GM12878 (cell line): Measurements from ENCODE around the gene LCP1. TPM values are rescaled to one million over a fixed set of nuclear protein-coding genes. Genes with fewer than 3 reads are reported as not detected.

Experiments
- ATAC-seq: fragments of 200-7000 bp; cut with Tn5 transposase; 3 replicates; pipeline ENCODE4 v1.9.1; 2020; ENCODE audit warnings: mild to moderate bottlenecking, moderate library complexity
- Bru-seq: library from RNA; stranded (reverse); fragments of 400-500 nt; gene quantifications from one replicate; lab custom pipeline; 2021; lab: Mats Ljungman, UMichigan
- BruChase-seq, 2 experiments: library from RNA; stranded (reverse); fragments of 400-500 nt; gene quantifications; one replicate each; lab custom pipeline; 2021; lab: Mats Ljungman, UMichigan
- BruUV-seq: library from RNA; stranded (reverse); fragments of 400-500 nt; replicated peaks from 2 replicates; lab custom pipeline; 2021; lab: Mats Ljungman, UMichigan
- CTCF ChIA-PET: fragments of 300-600 bp; sonication (Branson Sonifier 250); formaldehyde crosslinking; extraction: SDS; loops from one replicate; lab custom pipeline; 2021; ENCODE audit warnings: inconsistent platforms; lab: Yijun Ruan, JAX
- POLR2A ChIA-PET: fragments of 350-600 bp; formaldehyde crosslinking; extraction: SDS; loops from one replicate; lab custom pipeline; 2021; ENCODE audit warnings: inconsistent platforms; lab: Charles Lee
- RAD21 ChIA-PET: fragments of 300-600 bp; sonication (Branson Sonifier 250); formaldehyde crosslinking; loops from one replicate; lab custom pipeline; 2023; ENCODE audit warnings: antibody characterized with exemption; ENCODE audit not compliant: unreplicated experiment; lab: Charles Lee
- SMC1A ChIA-PET: fragments of 300-600 bp; sonication (Branson Sonifier 250); formaldehyde crosslinking; loops from one replicate; lab custom pipeline; 2023; ENCODE audit not compliant: unreplicated experiment, uncharacterized antibody; lab: Charles Lee
- DNase-seq: peaks from one replicate; pipeline ENCODE4 v3.0.0-alpha.2; 2011; ENCODE audit warnings: low read depth, low spot score
- FAIRE-seq: peaks from 3 replicates; lab custom pipeline; 2011; peaks lifted over from hg19 to GRCh38; lab: Jason Lieb, UNC
- H2AFZ ChIP-seq: 2 replicates; pipeline ENCODE4 v1.6.0; 2011; ENCODE audit warnings: low read depth, low read length, control low read depth; ENCODE audit not compliant: control insufficient read depth
- H3K27ac ChIP-seq: 2 replicates; pipeline ENCODE4 v1.5.1; 2011; ENCODE audit warnings: control low read depth; ENCODE audit not compliant: control insufficient read depth, insufficient read depth
- H3K27me3 ChIP-seq, 2 experiments: replicated peaks in 1 of 2; 2 replicates each; pipeline versions ENCODE4 v1.6.0 to v1.6.1; 2011; ENCODE audit warnings: low read length in 1 of 2; ENCODE audit not compliant: control insufficient read depth in 2 of 2, insufficient read depth in 2 of 2
- H3K36me3 ChIP-seq, 2 experiments: 2 replicates each; pipeline ENCODE4 v1.5.1; 2011; ENCODE audit warnings: low read length in 1 of 2; ENCODE audit not compliant: control insufficient read depth in 2 of 2, insufficient read depth in 2 of 2
- H3K4me1 ChIP-seq: 2 replicates; pipeline ENCODE4 v1.6.1; 2011; ENCODE audit warnings: mild to moderate bottlenecking, low read length, moderate library complexity, mixed read lengths; ENCODE audit not compliant: control insufficient read depth, insufficient read depth
- H3K4me2 ChIP-seq: 2 replicates; pipeline ENCODE4 v1.6.0; 2011; ENCODE audit warnings: control low read depth; ENCODE audit not compliant: control insufficient read depth, insufficient read depth
- H3K4me3 ChIP-seq: fragments of 200-600 bp; sonication (generic); 2 replicates; pipeline ENCODE4 v1.5.1; 2016
- H3K79me2 ChIP-seq: 2 replicates; pipeline ENCODE4 v1.6.0; 2011; ENCODE audit warnings: low read length; ENCODE audit not compliant: control insufficient read depth, insufficient read depth
- H3K9ac ChIP-seq: 2 replicates; pipeline ENCODE4 v1.8.0; 2011; ENCODE audit warnings: low read length, control low read depth, mixed read lengths; ENCODE audit not compliant: control insufficient read depth, insufficient read depth
- H3K9me3 ChIP-seq: replicated peaks from 3 replicates; pipeline ENCODE4 v1.5.1; 2011; ENCODE audit warnings: mild to moderate bottlenecking, low read length; ENCODE audit not compliant: control insufficient read depth, insufficient read depth
- H4K20me1 ChIP-seq: 2 replicates; pipeline ENCODE4 v1.6.0; 2011; ENCODE audit not compliant: control insufficient read depth, insufficient read depth
- ASH2L ChIP-seq: fragments of 300-600, 200-600 bp; sonication (generic); IDR thresholded peaks from 2 replicates; pipeline ENCODE4 v1.6.1; 2017; ENCODE audit warnings: low read depth, mild to moderate bottlenecking, borderline replicate concordance
- CEBPZ ChIP-seq: fragments of 150-350 bp; IDR thresholded peaks from 2 replicates; pipeline ENCODE4 v1.6.1; 2016; ENCODE audit warnings: low read depth, low read length
- HDAC6 ChIP-seq: fragments of 200-600 bp; sonication (generic); IDR thresholded peaks from one replicate; pipeline ENCODE4 v1.8.0; 2017; ENCODE audit warnings: antibody characterized with exemption; ENCODE audit not compliant: unreplicated experiment
- KLF5 ChIP-seq: fragments of 450-650 bp; IDR thresholded peaks from 2 replicates; pipeline ENCODE4 v1.6.1; 2014; ENCODE audit warnings: mild to moderate bottlenecking; ENCODE audit not compliant: partially characterized antibody
- PML ChIP-seq: IDR thresholded peaks from 2 replicates; pipeline ENCODE4 v1.6.1; 2012; ENCODE audit warnings: low read length, inconsistent platforms
- POLR2AphosphoS5 ChIP-seq: IDR thresholded peaks from 2 replicates; pipeline ENCODE4 v1.6.1; 2011; ENCODE audit warnings: mild to moderate bottlenecking, low read length, inconsistent platforms
- SPI1 ChIP-seq: IDR thresholded peaks from 2 replicates; pipeline ENCODE4 v1.6.1; 2011; ENCODE audit warnings: low read depth, mild to moderate bottlenecking, low read length, moderate library complexity, borderline replicate concordance; ENCODE audit not compliant: insufficient read depth
- TCF3 ChIP-seq: IDR thresholded peaks from 2 replicates; pipeline ENCODE4 v1.6.1; 2012; ENCODE audit warnings: low read depth, mild to moderate bottlenecking, low read length, borderline replicate concordance; ENCODE audit not compliant: insufficient read depth
- ZNF217 ChIP-seq: fragments of 450-650 bp; IDR thresholded peaks from 2 replicates; pipeline ENCODE4 v1.6.1; 2017; ENCODE audit warnings: antibody characterized with exemption, mild to moderate bottlenecking
- ZNF384 ChIP-seq: IDR thresholded peaks from 2 replicates; pipeline ENCODE4 v1.6.1; 2012; ENCODE audit warnings: low read depth, mild to moderate bottlenecking, low read length, improper control_type of control experiment, borderline replicate concordance
- WGBS: methylation state at CpG from one replicate; pipeline ENCODE4 v1.1.6; 2016; ENCODE audit warnings: low lambda C conversion rate; ENCODE audit not compliant: insufficient replicate concordance, insufficient coverage; ENCODE audit errors: missing lambda C conversion rate; 5-methylcytosine and 5-hydroxymethylcytosine counted together
- in situ Hi-C: fragments of 300-500 bp; cut with MboI; formaldehyde crosslinking; loops from 9 replicates; pipeline ENCODE4 v1.14.3; 2018; ENCODE audit warnings: mixed read lengths
- intact Hi-C: fragments of 100-400 bp; cut with micrococcal nuclease; formaldehyde crosslinking; loops from one replicate; pipeline ENCODE4 v1.14.2; 2022; ENCODE audit not compliant: unreplicated experiment
- long read RNA-seq, 2 experiments: library from polyadenylated mRNA; unstranded; transcript quantifications; one replicate each; pipeline ENCODE4 v2.0.0, GENCODE V29; 2019 to 2020
- polyA minus RNA-seq, 3 experiments: library from RNA; depleted of rRNA, polyadenylated mRNA; stranded (reverse); fragments of >200 nt; gene quantifications; 2 replicates each; pipeline ENCODE4 v1.2.3, GENCODE V29; 2011
- polyA plus RNA-seq, 11 experiments: library from polyadenylated mRNA; depleted of rRNA in 4 of 11; unstranded in 6 of 11; stranded (reverse) in 5 of 11; fragments of >200 nt; fragmentation: Nextera tagmentation in 4 of 11; fragmentation: Illumina TruSeq in 1 of 11; extraction: Ambion mirVana in 4 of 11; extraction: Trizol in 1 of 11; gene quantifications; 1 replicate in 1 of 11; 2 replicates in 10 of 11; pipeline versions ENCODE4 v1.2.1 to v1.2.3, GENCODE V29; 2011 to 2016; ENCODE audit warnings: inconsistent platforms in 2 of 11, missing spikeins in 2 of 11, low read depth in 1 of 11
- total RNA-seq, 4 experiments: library from RNA; depleted of rRNA in 3 of 4; stranded (reverse); fragments of >200 nt in 3 of 4; fragmentation: Illumina TruSeq in 1 of 4; extraction: Trizol in 1 of 4; gene quantifications; 2 replicates each; pipeline versions ENCODE4 v1.2.1 to v1.2.3, GENCODE V29; 2013 to 2021
- TF ChIP-seq, protein P1 (sequence below), 3 experiments: IDR thresholded peaks in 2 of 3; conservative IDR thresholded peaks in 1 of 3; 2 replicates each; pipeline ENCODE4 v1.5.1; 2011; ENCODE audit warnings: low read depth in 3 of 3, low read length in 3 of 3, mild to moderate bottlenecking in 3 of 3, control low read depth in 2 of 3, moderate library complexity in 2 of 3, inconsistent platforms in 1 of 3, mixed read lengths in 1 of 3; ENCODE audit not compliant: control insufficient read depth in 2 of 3, insufficient read depth in 1 of 3; ENCODE audit errors: extremely low read depth in 1 of 3

LCP1 gene
- 630 and 672 TPM in 2 replicates for total RNA-seq (2013; cell fraction: nucleolus; rRNA removed)
- total RNA-seq (2014; rRNA removed) (1,359 and 1,536 TPM in 2 replicates), total RNA-seq (2014; rRNA removed; fragmentation: Illumina TruSeq; extraction: Trizol) (1,765 and 1,770 TPM in 2 replicates), total RNA-seq (2021) (1,593 and 1,649 TPM in 2 replicates), polyA plus RNA-seq (2011; rRNA removed) (1,518 and 1,924 TPM in 2 replicates), polyA plus RNA-seq (2014; fragmentation: Illumina TruSeq; extraction: Trizol) (2,201 and 2,644 TPM in 2 replicates), polyA plus RNA-seq (2014; fragmentation: Nextera tagmentation; extraction: Ambion mirVana) (1,000 to 10,000 TPM in 1 of 2 experiments, 100 to 1,000 TPM in 1; 775 to 1,062 TPM), polyA plus RNA-seq (2014; rRNA removed) (1,106 and 1,239 TPM in 2 replicates), polyA plus RNA-seq (2016; fragmentation: Nextera tagmentation; extraction: Ambion mirVana) (1,000 to 10,000 TPM; 1,617 to 1,624 TPM), polyA minus RNA-seq (2011; rRNA and poly(A)+ RNA removed) (1,516 and 1,624 TPM in 2 replicates), Bru-seq, nascent RNA (percentile 99 among the genes with signal in this experiment), BruChase-seq, experiment 1, labeled RNA remaining after a 6-hour chase (percentile 99 among the genes with signal in this experiment), BruChase-seq, experiment 2, labeled RNA remaining after a 2-hour chase (percentile 97 among the genes with signal in this experiment)
- 790 TPM for polyA plus RNA-seq (2011; ENCODE audit: low read depth)
- 938 and 1,004 TPM in 2 replicates for polyA plus RNA-seq (2011; cell fraction: cytosol; rRNA removed)
- 570 and 928 TPM in 2 replicates for polyA plus RNA-seq (2011; cell fraction: nucleus; rRNA removed)
- 792 and 882 TPM in 2 replicates for polyA plus RNA-seq (2012)
- 490 and 574 TPM in 2 replicates for polyA minus RNA-seq (2011; cell fraction: cytosol; rRNA and poly(A)+ RNA removed)
- polyA minus RNA-seq (2011; cell fraction: nucleus; rRNA and poly(A)+ RNA removed) = 248 and 443 TPM in 2 replicates
- long read RNA-seq, experiment 1, transcript LCP1-201 (16 exons, 3,787 nt) = major isoform, 883 of 1,094 reads
- long read RNA-seq, experiment 1, partial matches to known transcripts = 152 of 1,094 reads
- long read RNA-seq, experiment 1, other reads (novel, unspliced or antisense) = 59 of 1,094 reads
- long read RNA-seq, experiment 2, transcript LCP1-201 (16 exons, 3,787 nt) = major isoform, 3,741 of 5,175 reads
- long read RNA-seq, experiment 2, partial matches to known transcripts = 829 of 5,175 reads
- long read RNA-seq, experiment 2, other reads (novel, unspliced or antisense) = 601 of 5,175 reads

DNA sequence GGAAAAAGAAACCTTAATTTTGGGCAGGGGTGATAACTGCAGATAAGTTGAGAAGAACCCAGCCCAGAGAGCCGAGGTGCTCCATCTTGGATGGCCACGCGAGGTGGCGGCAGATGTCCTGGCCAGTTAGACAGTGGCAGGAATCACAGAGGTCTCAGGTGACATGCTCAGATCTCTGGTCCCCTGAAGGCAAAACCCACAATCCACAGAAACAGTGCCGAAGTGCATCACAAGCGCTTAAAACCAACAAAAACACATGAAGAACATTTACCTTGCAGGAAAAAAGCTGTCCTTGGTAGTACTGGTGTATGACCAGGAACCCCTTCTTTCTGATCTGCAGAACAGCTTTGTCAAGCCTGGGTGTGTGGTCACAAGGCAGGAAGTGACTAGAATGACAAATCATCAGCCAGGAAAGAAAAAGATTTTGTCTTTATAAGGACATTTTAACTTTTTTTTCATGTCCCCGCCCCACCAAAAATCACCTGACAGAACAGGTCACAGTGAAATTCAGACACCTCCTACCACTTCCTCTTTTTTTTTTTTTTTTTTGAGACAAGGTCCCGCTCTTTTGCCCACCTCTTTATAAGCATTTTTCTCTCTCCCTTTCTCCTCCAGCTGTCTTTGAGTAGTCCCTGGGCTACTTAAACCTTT lies at the start of gene LCP1:
Gene LCP1, minus strand, starts transcription at position 338 of the 651 bp plus-strand sequence. CDS start 22,515 bp downstream, outside the sequence.
- no peaks in the 10 kb centered on the region for H3K27me3 ChIP-seq
- peak within 1 kb of the TSS; percentile 95 for H3K4me3 ChIP-seq
- DNase-seq (peak; percentile 97), ATAC-seq (peak; percentile 70), FAIRE-seq (peak; percentile 68)
- ChIA-PET SMC1A (interaction anchor here (0.5 to 14.6 kb wide), 9 partner anchors 18 to 480 kb away, joined by 3 to 295 read pairs (median 3); partner anchors contain the start of genes CBY2 and RUBCNL), CTCF (interaction anchor here (0.8 to 17.1 kb wide), 8 partner anchors 8 to 55 kb away, joined by 3 to 172 read pairs (median 6); no protein-coding TSS in a partner anchor), RAD21 (interaction anchor here (0.7 to 10.9 kb wide), 11 partner anchors 14 to 558 kb away, joined by 3 to 184 read pairs (median 4); partner anchors contain the start of gene CBY2), POLR2A (interaction anchor here (0.7 to 5.4 kb wide), 11 partner anchors 10 to 488 kb away, joined by 3 to 52 read pairs (median 5); partner anchors contain the start of gene CBY2)
- H3K79me2 ChIP-seq = peaks cover 73% of the 10 kb centered on the region
- H3K36me3 ChIP-seq = peaks cover 0 to 5% of the 10 kb centered on the region in 2 experiments; a peak in 1 of 4 replicates
- H2AFZ ChIP-seq = peak within 1 kb of the TSS; percentile 61
- H3K27ac ChIP-seq = peak within 1 kb of the TSS; percentile 99
- H3K9ac ChIP-seq = peak within 1 kb of the TSS; percentile 94
- peaks cover 7% of the 10 kb centered on the region for H3K4me1 ChIP-seq
- peak within 1 kb of the TSS; percentile 88 for H3K4me2 ChIP-seq
- H4K20me1 ChIP-seq = no peaks in the 10 kb centered on the region
- in situ Hi-C loops (no loop called here), intact Hi-C loops (loop anchor here (1.0 to 5.0 kb wide), 5 partner anchors 15 to 485 kb away; partner anchors contain the start of genes RUBCNL and ZC3H13)
- H3K9me3 ChIP-seq = no peaks in the 10 kb centered on the region
- 0% methylated on average over 8 of the region's 8 CpGs for WGBS
- BruUV-seq = no TSS peak
- no peak for TF ChIP-seq CEBPZ
- TF ChIP-seq ZNF217 = no peak
- TF ChIP-seq POLR2AphosphoS5 = peak; percentile 100
- peak; percentile 100 for TF ChIP-seq PML
- peak; percentile 59 for TF ChIP-seq KLF5
- no peak for TF ChIP-seq ASH2L
- TF ChIP-seq ZNF384 = peak; percentile 99
- TF ChIP-seq, protein P1, sequence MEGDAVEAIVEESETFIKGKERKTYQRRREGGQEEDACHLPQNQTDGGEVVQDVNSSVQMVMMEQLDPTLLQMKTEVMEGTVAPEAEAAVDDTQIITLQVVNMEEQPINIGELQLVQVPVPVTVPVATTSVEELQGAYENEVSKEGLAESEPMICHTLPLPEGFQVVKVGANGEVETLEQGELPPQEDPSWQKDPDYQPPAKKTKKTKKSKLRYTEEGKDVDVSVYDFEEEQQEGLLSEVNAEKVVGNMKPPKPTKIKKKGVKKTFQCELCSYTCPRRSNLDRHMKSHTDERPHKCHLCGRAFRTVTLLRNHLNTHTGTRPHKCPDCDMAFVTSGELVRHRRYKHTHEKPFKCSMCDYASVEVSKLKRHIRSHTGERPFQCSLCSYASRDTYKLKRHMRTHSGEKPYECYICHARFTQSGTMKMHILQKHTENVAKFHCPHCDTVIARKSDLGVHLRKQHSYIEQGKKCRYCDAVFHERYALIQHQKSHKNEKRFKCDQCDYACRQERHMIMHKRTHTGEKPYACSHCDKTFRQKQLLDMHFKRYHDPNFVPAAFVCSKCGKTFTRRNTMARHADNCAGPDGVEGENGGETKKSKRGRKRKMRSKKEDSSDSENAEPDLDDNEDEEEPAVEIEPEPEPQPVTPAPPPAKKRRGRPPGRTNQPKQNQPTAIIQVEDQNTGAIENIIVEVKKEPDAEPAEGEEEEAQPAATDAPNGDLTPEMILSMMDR (IDR thresholded peaks at IDR 0.05 in 2 of 3, conservative IDR thresholded peaks at IDR 0.05 in 1 of 3; ENCODE audit: control insufficient read depth in 2 of 3, extremely low read depth in 1 of 3, insufficient read depth in 1 of 3, low read depth in 3 of 3, low read length in 3 of 3) = no peak
- no peak for TF ChIP-seq HDAC6
- TF ChIP-seq SPI1 = peak; percentile 98
- peak; percentile 86; the same call in 1 of the 2 replicates for TF ChIP-seq TCF3
